ENCODE results near the gene DIPK1A.

Gene DIPK1A

GRCh38 chr1:92820551-92820950 lies 140.7 kb downstream of the DIPK1A start:
- DNase-seq (ENCODE audit: low read depth, low spot score), result no peak
- no peaks in the 10 kb centered on the region for H3K9me3 ChIP-seq (ENCODE audit: low read depth, low read length)
- H3K9ac ChIP-seq (ENCODE audit: insufficient read length), result no peak overlapping the region
- H3K36me3 ChIP-seq (ENCODE audit: insufficient read depth, low read length), result no peaks in the 10 kb centered on the region
- H3K27ac ChIP-seq, result no peak overlapping the region
- TF ChIP-seq POLR2AphosphoS5 (IDR thresholded peaks at IDR 0.05; ENCODE audit: borderline replicate concordance, low read depth, low read length) (no peak), FOXP2 (optimal IDR thresholded peaks at IDR 0.05; ENCODE audit: control extremely low read depth, extremely low read length, insufficient read depth) (no peak), EZH2 (IDR thresholded peaks at IDR 0.05) (no peak)
- H3K4me3 ChIP-seq, result no peak overlapping the region

- Histone ChIP-seq H3K9ac (ENCODE audit: insufficient read length) (no peak overlapping the region), H3K4me3 (no peak overlapping the region), H3K27ac (no peak overlapping the region), H3K9me3 (ENCODE audit: low read depth, low read length) (no peaks in the 10 kb centered on the region), H3K36me3 (ENCODE audit: insufficient read depth, low read length) (no peaks in the 10 kb centered on the region)
- TF ChIP-seq FOXP2 (optimal IDR thresholded peaks at IDR 0.05; ENCODE audit: control extremely low read depth, extremely low read length, insufficient read depth) (no peak), EZH2 (IDR thresholded peaks at IDR 0.05) (no peak), POLR2AphosphoS5 (IDR thresholded peaks at IDR 0.05; ENCODE audit: borderline replicate concordance, low read depth, low read length) (no peak)
- DNase-seq (ENCODE audit: low read depth, low spot score), result no peak
These were observed 141.2 kb downstream of the DIPK1A start for GRCh38 chr1:92820024-92820423.

DNA sequence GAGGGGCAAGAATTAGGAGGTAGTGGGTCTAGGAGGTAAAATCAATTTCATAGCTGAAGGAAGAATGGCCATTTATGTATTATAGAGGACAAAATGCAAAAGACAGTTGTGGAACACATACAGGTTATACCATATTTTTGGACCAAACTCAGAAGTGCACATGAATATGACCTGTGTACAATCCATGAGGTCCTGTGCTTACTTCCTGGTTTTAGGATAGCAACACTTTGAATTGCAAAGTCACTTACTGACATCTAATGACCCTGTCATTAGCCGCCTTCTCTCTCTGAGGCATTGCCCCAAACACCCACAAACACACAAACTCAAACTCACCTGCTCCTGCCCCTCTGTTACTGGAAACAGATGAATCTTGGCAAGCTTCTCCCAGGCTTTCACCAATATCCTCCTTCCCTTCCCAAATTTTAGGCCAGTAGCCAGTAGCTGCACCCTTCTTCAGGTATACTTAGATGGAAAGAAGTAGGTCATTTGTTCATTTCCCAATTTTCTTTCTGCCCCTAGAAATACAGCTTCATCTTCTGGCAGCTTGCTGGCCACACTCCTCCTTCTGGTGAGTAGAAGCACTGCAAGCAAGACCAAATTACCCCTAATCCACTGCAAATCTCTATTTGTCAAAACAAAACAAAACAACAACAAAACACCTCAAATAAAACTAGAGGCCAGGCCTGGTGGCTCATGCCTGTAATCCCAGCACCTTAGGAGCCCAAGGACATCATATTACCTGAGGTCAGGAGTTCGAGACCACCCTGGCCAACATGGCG lies 143.1 kb downstream of the DIPK1A start:
- no peak overlapping the region for H3K9ac ChIP-seq (ENCODE audit: insufficient read length)
- H3K9me3 ChIP-seq (ENCODE audit: low read depth, low read length), result no peaks in the 10 kb centered on the region
- H3K4me3 ChIP-seq, result no peak overlapping the region
- DNase-seq (ENCODE audit: low read depth, low spot score), result no peak
- TF ChIP-seq FOXP2 (optimal IDR thresholded peaks at IDR 0.05; ENCODE audit: control extremely low read depth, extremely low read length, insufficient read depth) (no peak), POLR2AphosphoS5 (IDR thresholded peaks at IDR 0.05; ENCODE audit: borderline replicate concordance, low read depth, low read length) (no peak), EZH2 (IDR thresholded peaks at IDR 0.05) (no peak)
- no peaks in the 10 kb centered on the region for H3K36me3 ChIP-seq (ENCODE audit: insufficient read depth, low read length)
- H3K27ac ChIP-seq, result no peak overlapping the region

GRCh38 chr1:92817137-92817697 lies 144.0 kb downstream of the DIPK1A start:
- DNase-seq (ENCODE audit: low read depth, low spot score), result no peak
- Histone ChIP-seq H3K9ac (ENCODE audit: insufficient read length) (no peak overlapping the region), H3K27ac (no peak overlapping the region), H3K4me3 (no peak overlapping the region), H3K9me3 (ENCODE audit: low read depth, low read length) (no peaks in the 10 kb centered on the region), H3K36me3 (ENCODE audit: insufficient read depth, low read length) (no peaks in the 10 kb centered on the region)
- TF ChIP-seq FOXP2 (optimal IDR thresholded peaks at IDR 0.05; ENCODE audit: control extremely low read depth, extremely low read length, insufficient read depth) (no peak), POLR2AphosphoS5 (IDR thresholded peaks at IDR 0.05; ENCODE audit: borderline replicate concordance, low read depth, low read length) (no peak), EZH2 (IDR thresholded peaks at IDR 0.05) (no peak)

DNA sequence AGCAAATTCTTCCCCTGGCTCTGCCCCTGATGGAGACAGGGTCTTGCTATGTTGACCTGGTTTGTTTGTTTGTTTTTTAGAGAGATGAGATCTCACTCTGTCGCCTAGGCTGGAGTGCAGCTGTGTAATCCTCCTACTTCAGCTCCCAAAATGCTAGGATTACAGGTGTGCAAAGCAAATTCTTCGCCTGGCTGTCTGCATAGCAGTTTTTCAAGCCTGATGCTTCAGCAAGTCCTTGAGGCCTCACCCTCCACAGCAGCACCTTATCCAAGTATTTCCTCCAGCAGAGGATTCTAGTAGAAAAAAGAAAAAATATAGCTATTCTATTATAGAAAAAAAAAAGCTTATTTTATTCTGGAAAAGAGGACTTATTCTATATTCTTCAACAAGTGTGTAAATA lies 144.5 kb downstream of the DIPK1A start:
- Histone ChIP-seq H3K9me3 (ENCODE audit: low read depth, low read length) (no peaks in the 10 kb centered on the region), H3K9ac (ENCODE audit: insufficient read length) (no peak overlapping the region), H3K4me3 (no peak overlapping the region), H3K27ac (no peak overlapping the region), H3K36me3 (ENCODE audit: insufficient read depth, low read length) (no peaks in the 10 kb centered on the region)
- no peak for DNase-seq (ENCODE audit: low read depth, low spot score)
- TF ChIP-seq FOXP2 (optimal IDR thresholded peaks at IDR 0.05; ENCODE audit: control extremely low read depth, extremely low read length, insufficient read depth) (no peak), POLR2AphosphoS5 (IDR thresholded peaks at IDR 0.05; ENCODE audit: borderline replicate concordance, low read depth, low read length) (no peak), EZH2 (IDR thresholded peaks at IDR 0.05) (no peak)

DNA sequence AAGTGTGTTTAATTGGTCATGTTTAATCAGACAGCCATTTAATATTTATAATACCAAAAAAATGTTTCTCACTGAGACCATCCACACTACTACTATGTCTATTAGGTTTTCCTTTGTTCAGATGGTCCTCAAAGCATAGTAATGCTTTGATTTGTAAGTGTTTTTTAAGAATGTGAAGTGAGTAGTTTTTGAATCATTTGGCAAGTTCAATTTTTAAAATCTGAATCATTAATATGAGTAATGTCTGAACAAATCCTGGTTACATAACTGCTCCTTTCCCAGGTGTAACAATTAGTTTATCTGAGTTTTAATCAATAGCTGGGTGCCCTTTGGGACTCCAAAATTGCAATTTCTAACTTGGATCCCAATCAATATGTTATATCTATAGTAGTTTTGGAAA lies 152.9 kb downstream of the DIPK1A start:
- no peak overlapping the region for H3K27ac ChIP-seq
- no peak overlapping the region for H3K4me3 ChIP-seq
- no peaks in the 10 kb centered on the region for H3K9me3 ChIP-seq (ENCODE audit: low read depth, low read length)
- DNase-seq (ENCODE audit: low read depth, low spot score), result no peak
- H3K36me3 ChIP-seq (ENCODE audit: insufficient read depth, low read length), result no peaks in the 10 kb centered on the region
- no peak overlapping the region for H3K9ac ChIP-seq (ENCODE audit: insufficient read length)
- TF ChIP-seq FOXP2 (optimal IDR thresholded peaks at IDR 0.05; ENCODE audit: control extremely low read depth, extremely low read length, insufficient read depth) (no peak), EZH2 (IDR thresholded peaks at IDR 0.05) (no peak), POLR2AphosphoS5 (IDR thresholded peaks at IDR 0.05; ENCODE audit: borderline replicate concordance, low read depth, low read length) (no peak)

DNA sequence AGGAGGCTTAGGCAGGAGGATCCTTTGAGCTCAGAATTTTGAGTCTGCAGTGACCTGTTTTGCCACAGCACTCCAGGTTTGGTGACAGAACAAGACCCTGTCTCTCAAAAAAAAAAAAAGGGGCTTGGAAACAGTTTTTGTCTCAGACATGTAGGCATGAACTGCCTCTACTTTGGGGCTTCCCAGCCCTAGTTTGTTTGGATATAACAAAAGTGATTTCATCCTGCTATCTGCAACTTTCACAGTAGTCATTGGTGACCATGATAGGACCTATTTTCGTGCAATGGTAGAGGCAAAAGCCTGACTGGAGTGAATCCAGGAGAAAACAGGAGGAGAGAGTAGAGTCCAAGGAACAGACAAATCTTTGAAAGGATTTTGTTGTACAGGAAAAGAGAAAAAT lies 156.0 kb downstream of the DIPK1A start:
- Histone ChIP-seq H3K27ac (peak overlapping the region; percentile 60; the same call in 1 of the 2 replicates), H3K9me3 (ENCODE audit: low read depth, low read length) (no peaks in the 10 kb centered on the region), H3K4me3 (peak overlapping the region; percentile 44), H3K9ac (ENCODE audit: insufficient read length) (no peak overlapping the region), H3K36me3 (ENCODE audit: insufficient read depth, low read length) (no peaks in the 10 kb centered on the region)
- TF ChIP-seq FOXP2 (optimal IDR thresholded peaks at IDR 0.05; ENCODE audit: control extremely low read depth, extremely low read length, insufficient read depth), result no peak
- no peak for TF ChIP-seq EZH2 (IDR thresholded peaks at IDR 0.05)
- no peak for TF ChIP-seq POLR2AphosphoS5 (IDR thresholded peaks at IDR 0.05; ENCODE audit: borderline replicate concordance, low read depth, low read length)
- no peak for DNase-seq (ENCODE audit: low read depth, low spot score)

GRCh38 chr1:92804721-92805201 lies 156.5 kb downstream of the DIPK1A start:
- no peak for TF ChIP-seq FOXP2 (optimal IDR thresholded peaks at IDR 0.05; ENCODE audit: control extremely low read depth, extremely low read length, insufficient read depth)
- no peak for TF ChIP-seq POLR2AphosphoS5 (IDR thresholded peaks at IDR 0.05; ENCODE audit: borderline replicate concordance, low read depth, low read length)
- TF ChIP-seq EZH2 (IDR thresholded peaks at IDR 0.05), result no peak
- peak; percentile 76 for DNase-seq (ENCODE audit: low read depth, low spot score)

More at GRCh38 chr1:92804721-92805201, 156.5 kb downstream of the DIPK1A start:
- no peak overlapping the region for H3K9ac ChIP-seq (ENCODE audit: insufficient read length)
- peak overlapping the region; percentile 44 for H3K4me3 ChIP-seq
- H3K27ac ChIP-seq, result peak overlapping the region; percentile 60; the same call in 1 of the 2 replicates
- H3K36me3 ChIP-seq (ENCODE audit: insufficient read depth, low read length), result no peaks in the 10 kb centered on the region
- no peaks in the 10 kb centered on the region for H3K9me3 ChIP-seq (ENCODE audit: low read depth, low read length)
